RPMI8226 (cell line): ENCODE data around the gene ANO1.

ENCODE experiments used
- DNase-seq: peaks from one replicate; pipeline ENCODE4 v3.0.0-alpha.2; 2015

Gene ANO1

GRCh38 chr11:70054004-70054403 lies 24.1 kb upstream of the ANO1 start:
- DNase-seq: no peak

GRCh38 chr11:70055444-70055843 lies 22.7 kb upstream of the ANO1 start:
- no peak for DNase-seq

GRCh38 chr11:70057080-70057479 lies 21.0 kb upstream of the ANO1 start:
- DNase-seq: no peak

DNA sequence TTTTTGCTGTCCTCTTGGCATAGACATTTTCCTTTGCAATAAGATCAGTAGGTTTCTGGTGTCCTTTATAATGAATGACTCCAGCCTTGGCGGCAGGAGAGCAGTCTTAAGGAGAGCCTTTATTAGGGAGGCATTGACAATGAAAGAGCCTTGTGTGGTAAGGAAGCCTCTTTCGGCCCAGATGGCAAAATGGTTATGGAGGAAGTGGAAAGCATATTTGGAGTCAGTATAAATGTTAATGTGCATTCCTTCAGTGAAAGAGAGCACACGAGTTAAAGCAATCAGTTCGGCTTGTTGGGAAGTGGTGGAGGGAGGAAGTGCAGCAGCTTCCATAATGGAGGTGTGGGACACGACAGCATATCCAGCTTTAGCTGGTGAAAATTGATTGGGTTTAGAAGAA lies 18.1 kb upstream of the ANO1 start:
- no peak for DNase-seq

GRCh38 chr11:70060611-70061293 lies 17.4 kb upstream of the ANO1 start:
- DNase-seq: no peak

DNA sequence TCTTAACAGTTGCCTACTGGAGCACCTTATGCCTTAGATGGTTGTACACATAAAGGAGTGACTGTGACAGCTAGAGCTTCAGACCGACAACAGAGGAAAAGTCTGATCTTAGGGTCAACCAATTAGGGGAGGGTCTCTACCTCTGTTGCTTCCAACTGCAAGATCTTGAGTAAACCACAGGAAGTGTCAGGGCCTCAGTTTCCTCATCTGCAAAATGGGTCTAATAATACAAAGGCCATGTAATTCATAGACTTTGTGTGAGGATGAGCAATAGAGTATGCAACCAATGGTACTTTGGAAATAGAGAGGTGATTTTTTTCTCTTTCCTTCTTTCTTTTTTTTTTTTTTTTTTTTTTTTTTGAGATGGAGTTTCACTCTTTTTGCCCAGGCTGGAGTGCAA lies 16.4 kb upstream of the ANO1 start:
- DNase-seq: no peak

DNA sequence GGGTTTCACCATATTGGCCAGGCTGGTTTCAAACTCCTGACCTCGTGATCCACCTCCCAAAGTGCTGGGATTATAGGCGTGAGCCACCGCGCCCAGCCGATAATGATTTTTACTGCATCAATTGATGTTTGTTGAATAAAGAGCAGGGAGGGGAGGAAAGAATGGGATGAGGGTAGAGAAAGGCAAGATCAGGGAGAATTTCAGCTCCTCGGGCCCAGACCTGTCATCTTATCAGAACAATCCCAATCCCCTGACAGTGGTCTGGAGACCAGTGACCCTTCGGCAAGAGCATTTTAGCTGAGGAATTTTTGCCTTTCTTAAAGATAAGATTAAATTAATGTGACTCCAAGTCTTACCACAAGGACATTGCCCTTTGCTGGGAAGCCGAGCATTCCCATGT lies 15.0 kb upstream of the ANO1 start:
- DNase-seq: no peak

- DNase-seq: no peak
These were observed 14.6 kb upstream of the ANO1 start for GRCh38 chr11:70063555-70063954.

- no peak for DNase-seq
These were observed 13.9 kb upstream of the ANO1 start for GRCh38 chr11:70064008-70064725.

DNA sequence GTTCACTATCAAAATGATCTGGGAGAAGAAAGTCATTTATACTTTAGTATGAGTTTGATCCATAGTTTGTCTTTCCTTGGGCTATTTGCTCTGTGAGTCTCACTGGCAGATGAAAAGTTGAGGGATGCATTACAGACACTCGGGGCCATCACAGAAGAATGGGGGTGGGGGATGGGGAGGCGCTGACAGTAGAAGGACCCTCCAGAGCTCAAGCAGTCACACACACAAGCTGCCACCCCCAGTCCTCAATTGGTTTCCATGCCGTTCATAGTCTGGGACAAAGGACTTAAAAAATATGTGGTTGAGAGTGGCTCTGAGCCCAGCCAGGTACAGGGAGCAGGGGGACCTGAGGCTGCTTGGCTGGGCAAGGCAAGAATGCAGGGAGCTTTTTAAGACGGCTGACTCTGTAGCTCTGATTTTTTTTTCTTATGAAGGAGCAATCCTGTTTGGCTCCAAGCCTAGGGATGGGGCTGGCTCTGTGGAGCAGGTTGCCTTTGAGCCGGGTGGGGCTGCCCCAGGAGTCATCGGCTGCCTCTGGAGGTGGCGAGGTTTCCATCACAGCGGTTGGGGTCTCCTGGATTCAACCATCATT lies 13.3 kb upstream of the ANO1 start:
- no peak for DNase-seq

DNA sequence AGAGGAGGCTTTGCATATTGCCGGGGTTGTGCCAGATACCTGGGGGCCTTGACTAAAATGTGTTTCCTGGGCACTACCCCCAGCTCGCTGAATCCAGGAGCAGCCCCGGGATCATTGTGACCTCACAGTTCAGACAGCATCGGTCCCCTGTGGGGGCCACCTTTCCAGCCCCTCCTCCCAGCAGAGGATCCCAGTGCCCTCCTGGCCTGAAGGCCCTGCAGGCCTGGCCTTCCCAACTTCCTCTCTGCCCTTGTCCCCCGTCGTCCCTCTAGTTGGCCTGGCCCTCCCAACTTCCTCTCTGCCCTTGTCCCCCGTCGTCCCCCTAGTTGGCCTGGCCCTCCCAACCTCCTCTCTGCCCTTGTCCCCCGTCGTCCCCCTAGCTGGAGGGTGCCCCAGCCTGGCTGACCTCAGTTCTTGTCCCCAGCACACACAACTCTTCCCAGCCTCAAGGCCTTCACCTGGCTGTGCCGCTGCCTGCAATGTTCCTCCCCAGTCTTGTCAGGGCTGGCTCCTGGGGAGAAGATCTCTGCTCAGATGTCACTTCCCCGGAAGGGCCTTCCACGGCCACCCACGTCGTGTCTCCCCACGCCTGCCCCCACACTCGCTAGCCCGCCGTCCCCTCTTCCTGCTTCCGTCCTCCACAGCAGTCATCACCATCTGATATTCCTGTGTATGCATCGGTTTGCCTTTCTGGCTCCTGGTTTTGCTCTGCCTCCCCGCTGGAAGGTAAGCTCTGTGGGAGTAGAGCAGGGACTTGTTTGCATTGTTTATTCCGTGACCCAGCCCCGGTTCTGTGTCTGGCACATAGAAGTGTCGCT lies 12.6 kb upstream of the ANO1 start:
- no peak for DNase-seq

DNA sequence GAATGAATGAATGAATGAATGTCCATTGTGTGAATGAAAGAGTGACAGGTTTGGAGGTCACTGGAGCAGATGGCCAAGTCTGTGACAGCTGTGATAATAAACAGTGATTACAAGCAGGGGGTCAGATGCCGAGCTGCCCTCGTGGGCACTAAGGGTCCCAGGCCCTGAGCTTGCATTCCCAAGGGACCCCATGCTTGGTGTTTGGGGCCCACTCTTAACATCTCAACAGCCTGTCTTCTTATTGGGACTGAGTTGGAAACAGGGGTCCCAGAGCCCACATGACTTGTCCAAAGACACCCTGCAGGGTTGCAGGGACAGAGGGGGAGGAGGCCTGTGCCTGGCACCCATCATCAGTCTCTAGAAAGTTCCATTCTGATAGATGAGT lies 12.0 kb upstream of the ANO1 start:
- DNase-seq: no peak

DNA sequence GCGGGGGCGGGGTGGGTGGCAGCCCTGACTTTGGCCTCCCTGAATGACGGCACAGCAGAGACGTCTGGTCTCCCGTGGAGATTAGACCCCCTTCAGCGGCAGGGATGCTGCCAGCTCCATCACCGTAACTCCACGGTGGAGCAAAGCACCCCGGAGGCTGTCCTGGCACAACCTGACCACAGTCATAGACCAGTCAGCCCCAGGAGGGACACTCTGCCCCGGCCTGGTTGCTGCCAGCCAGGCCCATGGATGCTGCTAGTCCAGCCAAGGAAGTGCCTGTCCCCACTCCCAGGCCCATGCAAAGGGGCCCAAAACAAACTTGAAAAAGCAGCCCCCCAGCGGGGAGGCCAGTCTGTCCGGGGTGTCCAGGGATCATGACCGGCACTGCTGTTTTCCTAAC lies 11.5 kb upstream of the ANO1 start:
- DNase-seq: no peak

DNA sequence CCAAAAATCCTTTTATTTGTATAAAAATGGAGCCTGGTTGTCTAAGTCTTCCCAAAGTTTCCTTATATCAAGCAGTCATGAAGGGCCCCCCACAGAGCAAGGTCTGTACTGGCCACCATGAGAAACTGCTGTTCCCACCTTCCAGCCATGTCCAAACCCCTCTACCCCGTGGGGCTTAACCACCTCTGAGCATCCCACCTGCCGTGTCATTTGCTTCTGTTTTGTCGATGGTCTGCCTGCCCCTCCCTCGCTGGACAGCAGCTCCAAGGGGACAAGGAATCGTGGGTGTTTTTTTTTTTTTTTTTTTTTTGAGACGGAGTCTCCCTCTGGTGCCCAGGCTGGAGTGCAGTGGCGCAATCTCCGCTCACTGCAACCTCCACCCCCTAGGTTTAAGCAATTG lies 11.1 kb upstream of the ANO1 start:
- no peak for DNase-seq

DNA sequence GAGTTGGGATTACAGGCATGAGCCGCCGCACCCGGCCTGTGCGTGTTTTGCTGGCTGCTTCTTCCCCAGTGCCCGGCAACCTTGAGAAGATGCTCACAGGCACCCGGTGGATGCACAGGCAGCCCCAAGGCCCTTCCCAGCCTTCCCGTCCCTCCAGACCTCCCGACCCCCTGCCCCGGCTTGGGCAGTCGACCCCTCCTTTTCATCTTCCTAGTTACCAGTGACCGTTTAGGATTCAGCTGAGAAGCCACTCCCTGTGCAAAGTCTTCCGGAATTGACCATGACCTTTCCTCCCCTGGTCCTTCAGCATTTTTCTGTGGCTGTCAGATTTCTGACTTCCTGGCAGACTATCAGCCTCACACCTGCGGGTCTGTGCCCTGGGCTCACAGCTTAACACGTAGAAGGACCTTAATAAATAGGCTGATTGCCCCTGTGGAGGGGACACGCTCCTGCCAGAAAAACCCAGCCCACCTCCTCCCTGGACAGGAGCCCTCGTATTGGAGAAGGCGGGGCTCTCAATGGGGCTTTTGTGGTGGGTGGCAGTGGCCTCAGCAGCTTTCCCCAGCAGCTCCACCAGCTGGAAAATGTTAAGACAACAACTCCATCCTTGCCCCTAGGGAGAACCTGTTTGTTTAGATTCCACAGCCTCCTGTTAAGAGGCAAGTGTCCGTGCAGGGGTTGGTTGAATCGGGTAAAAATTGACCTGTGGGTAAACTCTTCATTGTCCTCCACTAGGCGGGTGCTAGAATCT lies 10.4 kb upstream of the ANO1 start:
- peak; percentile 39 for DNase-seq

DNA sequence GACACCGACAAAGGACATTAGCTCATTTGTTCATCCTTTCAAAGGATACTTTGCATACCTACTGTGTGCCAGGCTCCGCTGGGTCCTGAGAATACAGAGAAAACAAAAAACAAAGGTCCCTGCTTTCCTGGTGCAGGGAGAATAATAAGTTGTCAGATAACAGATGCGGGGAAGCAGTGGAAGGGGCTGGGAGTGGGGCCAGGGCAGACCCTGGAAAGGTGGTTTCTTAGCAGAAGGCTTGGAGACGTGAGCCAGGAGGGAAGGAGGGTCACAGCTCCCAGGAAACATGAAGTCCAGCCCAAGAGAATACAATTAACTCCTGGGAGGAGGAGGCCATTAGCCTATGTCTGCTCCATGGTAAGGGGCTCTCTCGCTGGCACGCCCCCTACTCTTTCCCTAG lies 9.8 kb upstream of the ANO1 start:
- no peak for DNase-seq

- DNase-seq: no peak
These were observed 9.2 kb upstream of the ANO1 start for GRCh38 chr11:70068950-70069349.

GRCh38 chr11:70070706-70071105 lies 7.4 kb upstream of the ANO1 start:
- DNase-seq: no peak

- no peak for DNase-seq
These were observed 6.1 kb upstream of the ANO1 start for GRCh38 chr11:70071996-70072395.

DNA sequence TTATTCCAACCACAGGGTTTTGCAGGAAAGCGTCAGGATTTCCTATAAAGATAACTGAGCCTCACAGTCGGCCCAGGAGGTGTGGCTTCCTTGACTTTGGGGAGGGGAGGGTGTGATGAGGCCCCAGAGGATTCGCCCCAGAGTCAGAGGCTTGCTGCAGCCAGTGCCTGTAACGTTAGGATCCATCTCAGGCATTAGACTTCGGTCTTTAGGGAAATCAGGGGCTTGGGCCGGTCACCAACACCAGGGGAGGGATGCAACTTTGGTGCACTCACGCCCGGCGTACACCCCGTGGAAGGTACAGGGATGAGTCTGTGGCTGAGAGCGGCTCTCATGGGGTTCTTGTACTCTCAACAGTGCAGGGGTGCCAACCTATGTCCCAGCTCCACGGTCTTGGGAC lies 5.7 kb upstream of the ANO1 start:
- DNase-seq: no peak

DNA sequence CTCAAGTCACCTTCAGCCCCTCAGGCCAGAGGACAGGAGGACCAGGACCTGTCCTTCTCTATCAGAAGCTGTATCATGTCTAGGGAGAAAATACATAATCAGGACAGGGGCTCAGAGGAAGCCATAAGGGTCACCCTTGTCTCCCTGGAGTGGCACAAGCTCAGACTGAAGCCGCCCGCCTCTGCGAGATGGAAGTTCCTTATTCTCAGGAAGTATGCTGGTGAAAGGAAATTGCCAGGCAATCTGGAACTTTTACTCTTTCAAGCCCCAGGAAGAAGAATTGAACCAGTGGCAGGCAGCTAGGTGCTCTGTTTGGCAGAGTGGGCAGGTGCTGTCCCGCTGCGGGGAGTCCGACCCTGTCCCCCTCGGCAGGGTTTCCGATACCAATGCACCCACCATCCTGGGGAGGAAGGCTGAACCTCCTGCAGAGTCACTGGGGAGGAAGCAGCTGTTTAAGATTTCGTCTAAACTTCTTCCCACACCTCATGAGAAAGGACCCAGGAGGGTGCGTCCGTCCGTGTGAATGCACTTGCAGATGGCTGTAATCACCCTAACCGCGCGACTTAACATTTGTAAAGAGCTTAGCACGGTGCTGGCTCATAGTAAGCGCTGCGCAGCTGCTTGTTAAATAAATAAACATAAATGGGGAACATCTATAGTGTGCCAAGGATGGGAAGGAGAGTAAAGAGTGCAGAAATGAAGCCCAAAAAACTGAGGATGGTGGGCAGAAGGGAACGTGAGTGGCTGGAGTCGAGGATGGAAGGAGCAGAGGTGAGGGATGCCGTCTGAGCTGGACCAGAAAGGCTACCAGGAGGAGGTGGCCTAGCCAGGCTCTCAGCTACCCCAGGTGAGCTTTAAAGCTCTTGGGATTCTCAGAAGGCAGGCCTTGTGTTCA lies 5.0 kb upstream of the ANO1 start:
- no peak for DNase-seq

DNA sequence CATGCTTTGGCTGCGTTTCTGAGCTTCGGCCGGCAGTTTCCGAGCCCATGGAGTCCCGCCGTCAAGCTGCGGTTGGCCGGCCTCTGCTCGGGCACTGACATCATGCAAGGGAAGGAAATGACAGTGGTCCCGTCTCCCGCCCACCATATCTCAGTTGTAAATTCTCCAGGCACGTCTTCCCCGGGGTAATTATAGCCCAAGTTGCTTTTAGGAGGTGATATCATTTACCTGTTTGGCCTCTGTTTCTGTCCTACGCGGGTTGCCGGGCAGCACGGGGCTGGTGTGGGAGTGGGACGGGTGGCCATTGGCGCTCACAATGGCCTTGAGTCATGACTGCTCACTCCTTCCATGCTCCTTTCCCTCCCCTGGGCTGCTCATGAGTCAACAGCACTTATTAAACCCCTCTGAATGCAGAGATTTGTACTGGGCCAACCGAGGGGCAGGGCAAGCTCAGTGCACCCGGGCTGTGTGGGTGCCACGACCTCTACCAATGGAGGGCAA lies 4.2 kb upstream of the ANO1 start:
- no peak for DNase-seq
